Left ventricle myocardium inferior (tissue), 1 donor: ENCODE results near the gene KCNJ10. TPM values are rescaled to one million over a fixed set of nuclear protein-coding genes. Genes with fewer than 3 reads are reported as not detected.

ENCODE experiments used
- DNase-seq: peaks from one replicate; pipeline ENCODE4 v3.0.0-alpha.2; 2020
- H3K27ac ChIP-seq: fragments of 200-600 bp; replicated peaks from 2 replicates; pipeline ENCODE4 v1.8.0; 2021
- H3K27me3 ChIP-seq: fragments of 200-600 bp; 2 replicates; pipeline ENCODE4 v1.8.0; 2021; ENCODE audit warnings: low read depth
- H3K36me3 ChIP-seq: fragments of 200-600 bp; 2 replicates; pipeline ENCODE4 v1.8.0; 2021
- H3K4me1 ChIP-seq: fragments of 200-600 bp; 2 replicates; pipeline ENCODE4 v1.8.0; 2021
- H3K4me3 ChIP-seq: fragments of 200-600 bp; 2 replicates; pipeline ENCODE4 v1.8.0; 2021; ENCODE audit warnings: mild to moderate bottlenecking, moderate library complexity
- H3K9me3 ChIP-seq: fragments of 200-600 bp; replicated peaks from 2 replicates; pipeline ENCODE4 v1.8.0; 2021
- CTCF ChIP-seq: fragments of 200-600 bp; IDR thresholded peaks from 2 replicates; pipeline ENCODE4 v1.8.0; 2021; ENCODE audit warnings: antibody characterized with exemption, mild to moderate bottlenecking, borderline replicate concordance
- intact Hi-C: fragments of 100-400 bp; cut with micrococcal nuclease; formaldehyde crosslinking; loops from one replicate; pipeline ENCODE4 v1.11.0; 2022
- total RNA-seq: library from RNA; stranded (reverse); fragmentation: NEBNext Ultra II Directional; extraction: Animal tissue kit (Norgen Biotek cat#: 25700); gene quantifications from one replicate; pipeline ENCODE4 v1.2.1, GENCODE V29; 2021
- donor health status: DM: no; HTN: yes; CAD: no; lungs with severe emphysema.

The KCNJ10 gene
- total RNA-seq, 1 donor from 2014 or later: not detected

- H3K27me3 ChIP-seq: no peaks in the 10 kb centered on the region
- H3K36me3 ChIP-seq: no peaks in the 10 kb centered on the region
- H3K4me1 ChIP-seq: no peaks in the 10 kb centered on the region
- no peaks in the 10 kb centered on the region for H3K9me3 ChIP-seq
- DNase-seq: peak; percentile 65
- no peak overlapping the region for H3K27ac ChIP-seq
- intact Hi-C loops: loop anchor here (5.0 kb wide), 2 partner anchors 59 to 209 kb away; partner anchors contain the start of gene IGSF9
- no peak overlapping the region for H3K4me3 ChIP-seq
- peak; percentile 87 for TF ChIP-seq CTCF
These were observed 63.5 kb downstream of the KCNJ10 start for GRCh38 chr1:160006312-160006940.

GRCh38 chr1:160005070-160005469 lies 64.9 kb downstream of the KCNJ10 start:
- Histone ChIP-seq H3K9me3 (no peaks in the 10 kb centered on the region), H3K4me3 (no peak overlapping the region), H3K4me1 (no peaks in the 10 kb centered on the region), H3K36me3 (no peaks in the 10 kb centered on the region), H3K27ac (no peak overlapping the region), H3K27me3 (no peaks in the 10 kb centered on the region)
- TF ChIP-seq CTCF: no peak
- intact Hi-C loops: loop anchor here (5.0 kb wide), 2 partner anchors 58 to 208 kb away; partner anchors contain the start of gene IGSF9
- no peak for DNase-seq

- H3K4me3 ChIP-seq: no peak overlapping the region
- no peaks in the 10 kb centered on the region for H3K27me3 ChIP-seq
- DNase-seq: no peak
- no peaks in the 10 kb centered on the region for H3K36me3 ChIP-seq
- TF ChIP-seq CTCF: no peak
- no peaks in the 10 kb centered on the region for H3K4me1 ChIP-seq
- no peak overlapping the region for H3K27ac ChIP-seq
- intact Hi-C loops: no loop called here
- H3K9me3 ChIP-seq: no peaks in the 10 kb centered on the region
These were observed 65.5 kb downstream of the KCNJ10 start for GRCh38 chr1:160004425-160004824.

GRCh38 chr1:160004001-160004400 lies 66.0 kb downstream of the KCNJ10 start:
- no peak for TF ChIP-seq CTCF
- Histone ChIP-seq H3K4me1 (no peaks in the 10 kb centered on the region), H3K36me3 (no peaks in the 10 kb centered on the region), H3K9me3 (no peaks in the 10 kb centered on the region), H3K4me3 (no peak overlapping the region), H3K27me3 (no peaks in the 10 kb centered on the region), H3K27ac (no peak overlapping the region)
- DNase-seq: no peak
- intact Hi-C loops: no loop called here

- no peaks in the 10 kb centered on the region for H3K36me3 ChIP-seq
- intact Hi-C loops: no loop called here
- no peak for TF ChIP-seq CTCF
- peaks cover 3% of the 10 kb centered on the region for H3K4me1 ChIP-seq
- H3K9me3 ChIP-seq: no peaks in the 10 kb centered on the region
- no peak overlapping the region for H3K27ac ChIP-seq
- H3K27me3 ChIP-seq: no peaks in the 10 kb centered on the region
- no peak for DNase-seq
- no peak overlapping the region for H3K4me3 ChIP-seq
These were observed 68.5 kb downstream of the KCNJ10 start for GRCh38 chr1:160001440-160001839.
